Astrocyte (in vitro differentiated cells and primary cell): ENCODE measurements around the gene KBTBD12. TPM values are rescaled to one million over a fixed set of nuclear protein-coding genes. Genes with fewer than 3 reads are reported as not detected.

Source experiments
- DNase-seq: peaks from one replicate; pipeline ENCODE4 v3.0.0-alpha.2; 2010; ENCODE audit warnings: low read depth
- FAIRE-seq: peaks from 2 replicates; lab custom pipeline; 2011; peaks lifted over from hg19 to GRCh38; lab: Jason Lieb, UNC
- H2AFZ ChIP-seq: 2 replicates; pipeline ENCODE4 v1.6.0; 2012; ENCODE audit warnings: low read depth, low read length, inconsistent platforms
- H3K27ac ChIP-seq: 2 replicates; pipeline ENCODE4 v1.5.1; 2011; ENCODE audit warnings: low read depth, low read length, inconsistent platforms
- H3K27me3 ChIP-seq: 2 replicates; pipeline ENCODE4 v1.6.0; 2011; ENCODE audit warnings: low read length, inconsistent platforms; ENCODE audit not compliant: insufficient read depth
- H3K36me3 ChIP-seq: 2 replicates; pipeline ENCODE4 v1.5.1; 2011; ENCODE audit warnings: low read length, inconsistent platforms; ENCODE audit not compliant: insufficient read depth
- H3K4me1 ChIP-seq: 2 replicates; pipeline ENCODE4 v1.5.1; 2011; ENCODE audit warnings: low read length, inconsistent platforms; ENCODE audit not compliant: insufficient read depth
- H3K4me2 ChIP-seq: 2 replicates; pipeline ENCODE4 v1.6.0; 2012; ENCODE audit warnings: low read length, inconsistent platforms
- H3K4me3 ChIP-seq: 2 replicates; pipeline ENCODE4 v1.5.1; 2011; ENCODE audit warnings: low read depth, mild to moderate bottlenecking, low read length, inconsistent platforms; ENCODE audit not compliant: insufficient read depth
- H3K79me2 ChIP-seq: 2 replicates; pipeline ENCODE4 v1.6.0; 2012; ENCODE audit warnings: mild to moderate bottlenecking, low read length, inconsistent platforms; ENCODE audit not compliant: insufficient read depth
- H3K9ac ChIP-seq: 2 replicates; pipeline ENCODE4 v1.6.0; 2012; ENCODE audit warnings: mild to moderate bottlenecking, low read length, inconsistent platforms
- H3K9me3 ChIP-seq: 2 replicates; pipeline ENCODE4 v1.5.1; 2012; ENCODE audit warnings: low read depth, mild to moderate bottlenecking, low read length, inconsistent platforms; ENCODE audit not compliant: insufficient read depth
- H4K20me1 ChIP-seq: 2 replicates; pipeline ENCODE4 v1.6.0; 2012; ENCODE audit warnings: low read length, inconsistent platforms; ENCODE audit not compliant: insufficient read depth
- H3K27ac Mint-ChIP-seq: one replicate; pipeline ENCODE4 v1.8.0; 2021; ENCODE audit warnings: mild to moderate bottlenecking, mixed read lengths; ENCODE audit not compliant: unreplicated experiment
- H3K27me3 Mint-ChIP-seq: one replicate; pipeline ENCODE4 v1.8.0; 2021; ENCODE audit warnings: low read depth, mixed read lengths; ENCODE audit not compliant: unreplicated experiment
- H3K36me3 Mint-ChIP-seq: one replicate; pipeline ENCODE4 v1.8.0; 2021; ENCODE audit warnings: low read depth, mixed read lengths; ENCODE audit not compliant: unreplicated experiment
- H3K4me1 Mint-ChIP-seq: one replicate; pipeline ENCODE4 v1.8.0; 2021; ENCODE audit warnings: low read depth, mixed read lengths; ENCODE audit not compliant: unreplicated experiment
- H3K4me3 Mint-ChIP-seq: one replicate; pipeline ENCODE4 v1.8.0; 2021; ENCODE audit warnings: mild to moderate bottlenecking, moderate library complexity, mixed read lengths; ENCODE audit not compliant: unreplicated experiment
- H3K9me3 Mint-ChIP-seq: one replicate; pipeline ENCODE4 v1.8.0; 2021; ENCODE audit warnings: mild to moderate bottlenecking, mixed read lengths; ENCODE audit not compliant: unreplicated experiment
- EZH2 ChIP-seq: IDR thresholded peaks from 2 replicates; pipeline ENCODE4 v1.6.1; 2012; ENCODE audit warnings: mild to moderate bottlenecking, low read length, inconsistent platforms; ENCODE audit not compliant: insufficient read depth
- total RNA-seq: library from RNA; stranded (reverse); gene quantifications from 2 replicates; pipeline ENCODE4 v1.2.1, GENCODE V29; 2021
- TF ChIP-seq, protein P1 (sequence below): IDR thresholded peaks from 2 replicates; pipeline ENCODE4 v1.5.1; 2011; ENCODE audit warnings: low read depth, mild to moderate bottlenecking, inconsistent platforms, low read length, moderate library complexity; ENCODE audit not compliant: insufficient read depth

The KBTBD12 gene
- total RNA-seq, 1 donor from 2014 or later, result not detected

- Histone ChIP-seq H3K9ac (no peak overlapping the region), H3K79me2 (no peaks in the 10 kb centered on the region), H2AFZ (no peak overlapping the region), H3K4me3 (no peak overlapping the region), H4K20me1 (no peaks in the 10 kb centered on the region), H3K27me3 (peaks cover 4% of the 10 kb centered on the region), H3K4me2 (no peak overlapping the region), H3K36me3 (no peaks in the 10 kb centered on the region), H3K4me1 (no peaks in the 10 kb centered on the region), H3K27ac (no peak overlapping the region), H3K9me3 (no peaks in the 10 kb centered on the region)
- Mint-ChIP-seq H3K4me1 (peaks cover 6% of the 10 kb centered on the region), H3K27ac (no peak overlapping the region), H3K9me3 (no peaks in the 10 kb centered on the region), H3K27me3 (peaks cover 17% of the 10 kb centered on the region), H3K36me3 (no peaks in the 10 kb centered on the region), H3K4me3 (no peak overlapping the region)
- DNase-seq (no peak), FAIRE-seq (no peak)
- no peak for TF ChIP-seq EZH2
- TF ChIP-seq, protein P1, sequence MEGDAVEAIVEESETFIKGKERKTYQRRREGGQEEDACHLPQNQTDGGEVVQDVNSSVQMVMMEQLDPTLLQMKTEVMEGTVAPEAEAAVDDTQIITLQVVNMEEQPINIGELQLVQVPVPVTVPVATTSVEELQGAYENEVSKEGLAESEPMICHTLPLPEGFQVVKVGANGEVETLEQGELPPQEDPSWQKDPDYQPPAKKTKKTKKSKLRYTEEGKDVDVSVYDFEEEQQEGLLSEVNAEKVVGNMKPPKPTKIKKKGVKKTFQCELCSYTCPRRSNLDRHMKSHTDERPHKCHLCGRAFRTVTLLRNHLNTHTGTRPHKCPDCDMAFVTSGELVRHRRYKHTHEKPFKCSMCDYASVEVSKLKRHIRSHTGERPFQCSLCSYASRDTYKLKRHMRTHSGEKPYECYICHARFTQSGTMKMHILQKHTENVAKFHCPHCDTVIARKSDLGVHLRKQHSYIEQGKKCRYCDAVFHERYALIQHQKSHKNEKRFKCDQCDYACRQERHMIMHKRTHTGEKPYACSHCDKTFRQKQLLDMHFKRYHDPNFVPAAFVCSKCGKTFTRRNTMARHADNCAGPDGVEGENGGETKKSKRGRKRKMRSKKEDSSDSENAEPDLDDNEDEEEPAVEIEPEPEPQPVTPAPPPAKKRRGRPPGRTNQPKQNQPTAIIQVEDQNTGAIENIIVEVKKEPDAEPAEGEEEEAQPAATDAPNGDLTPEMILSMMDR, result no peak
Measured at GRCh38 chr3:127981097-127981496, 66.1 kb downstream of the KBTBD12 start.

GRCh38 chr3:127982155-127982554 is 67.1 kb downstream of the KBTBD12 start:
- DNase-seq (no peak), FAIRE-seq (no peak)
- no peak overlapping the region for H3K27ac Mint-ChIP-seq
- Histone ChIP-seq H3K27me3 (peaks cover 2% of the 10 kb centered on the region), H3K4me3 (no peak overlapping the region), H3K4me2 (no peak overlapping the region), H3K79me2 (no peaks in the 10 kb centered on the region), H2AFZ (no peak overlapping the region), H3K27ac (no peak overlapping the region), H4K20me1 (no peaks in the 10 kb centered on the region), H3K9me3 (no peaks in the 10 kb centered on the region), H3K9ac (no peak overlapping the region), H3K36me3 (no peaks in the 10 kb centered on the region), H3K4me1 (no peaks in the 10 kb centered on the region)
- H3K27me3 Mint-ChIP-seq, result peaks cover 13% of the 10 kb centered on the region
- no peaks in the 10 kb centered on the region for H3K36me3 Mint-ChIP-seq
- no peak overlapping the region for H3K4me3 Mint-ChIP-seq
- H3K4me1 Mint-ChIP-seq, result peaks cover 6% of the 10 kb centered on the region
- no peaks in the 10 kb centered on the region for H3K9me3 Mint-ChIP-seq
- TF ChIP-seq EZH2, result no peak

GRCh38 chr3:127984241-127984975 is 69.4 kb downstream of the KBTBD12 start:
- Mint-ChIP-seq H3K4me1 (peaks cover 6% of the 10 kb centered on the region), H3K4me3 (no peak overlapping the region), H3K27ac (no peak overlapping the region), H3K27me3 (peaks cover 22% of the 10 kb centered on the region), H3K36me3 (no peaks in the 10 kb centered on the region), H3K9me3 (no peaks in the 10 kb centered on the region)
- FAIRE-seq (no peak), DNase-seq (peak; percentile 20)
- TF ChIP-seq EZH2, result no peak
- TF ChIP-seq, protein P1, result no peak
- Histone ChIP-seq H4K20me1 (no peaks in the 10 kb centered on the region), H3K4me2 (no peak overlapping the region), H3K79me2 (no peaks in the 10 kb centered on the region), H3K9me3 (no peaks in the 10 kb centered on the region), H3K4me3 (no peak overlapping the region), H3K9ac (no peak overlapping the region), H3K27me3 (peaks cover 2% of the 10 kb centered on the region), H2AFZ (no peak overlapping the region), H3K27ac (no peak overlapping the region), H3K36me3 (no peaks in the 10 kb centered on the region), H3K4me1 (no peaks in the 10 kb centered on the region)
